NCI-H1436 (cell line): ENCODE results near the gene CD22.

Experiments
- DNase-seq: peaks from one replicate; lab custom pipeline; 2025; lab: John Stamatoyannopoulos, UW

CD22 gene

DNA sequence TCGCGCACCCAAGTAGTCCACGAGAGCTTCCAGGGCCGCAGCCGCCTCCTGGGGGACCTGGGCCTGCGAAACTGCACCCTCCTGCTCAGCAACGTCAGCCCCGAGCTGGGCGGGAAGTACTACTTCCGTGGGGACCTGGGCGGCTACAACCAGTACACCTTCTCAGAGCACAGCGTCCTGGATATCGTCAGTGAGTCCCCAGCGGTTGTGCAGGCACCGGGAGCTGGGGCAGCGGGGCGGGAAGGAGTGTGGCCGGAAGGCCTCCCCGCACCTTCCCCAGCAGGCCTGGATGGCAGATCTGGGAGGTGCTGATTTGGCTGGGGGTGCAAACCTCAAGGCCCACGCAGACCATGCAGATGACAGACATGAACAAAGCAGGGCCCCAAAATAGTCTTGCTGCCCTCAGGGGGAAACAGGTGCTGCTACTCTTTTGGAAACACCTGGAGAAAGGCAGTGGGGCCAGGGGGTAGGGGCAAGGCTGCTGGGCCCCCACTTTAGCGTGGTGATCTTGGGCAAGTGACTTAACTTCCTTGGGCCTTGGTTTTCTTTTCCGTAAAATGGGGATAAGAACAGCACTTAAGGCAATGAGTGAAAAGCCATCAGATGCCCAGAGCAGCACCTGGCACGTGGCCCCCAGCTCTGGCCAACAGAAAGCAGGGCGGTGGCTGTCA, 33.1 kb upstream of the CD22 start:
- DNase-seq: no peak

DNA sequence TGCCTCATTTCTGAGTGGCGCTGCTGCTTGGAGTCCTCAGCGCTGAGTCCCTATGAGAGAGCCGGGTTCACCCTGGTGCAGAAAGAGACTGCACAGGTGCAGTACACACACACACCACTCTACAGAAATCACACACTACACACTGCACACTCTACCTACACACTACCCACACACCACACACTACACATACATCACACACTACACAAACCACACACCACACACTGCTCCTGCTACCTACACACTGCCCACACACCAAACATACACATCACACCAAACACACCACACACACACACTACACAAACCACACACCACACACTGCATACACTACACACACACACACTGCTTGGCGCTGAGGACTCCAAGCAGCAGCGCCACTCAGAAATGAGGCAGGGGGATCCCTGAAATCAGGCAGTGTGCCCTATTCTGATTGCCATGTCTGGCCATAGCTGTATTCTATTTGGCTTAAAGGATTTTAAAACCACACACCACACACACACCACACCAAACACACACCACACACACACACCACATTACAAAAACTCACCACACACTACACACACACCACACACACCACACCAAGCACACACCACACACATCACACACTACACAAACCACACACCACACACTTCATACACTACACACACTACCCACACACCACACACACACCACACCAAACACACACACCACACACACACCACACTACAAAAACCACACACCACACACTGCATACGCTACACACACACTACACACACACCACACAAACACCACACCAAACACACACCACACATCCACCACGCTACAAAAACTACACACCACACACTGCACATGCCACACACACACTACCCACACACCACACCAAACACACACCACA, 32.1 kb upstream of the CD22 start:
- no peak for DNase-seq

DNA sequence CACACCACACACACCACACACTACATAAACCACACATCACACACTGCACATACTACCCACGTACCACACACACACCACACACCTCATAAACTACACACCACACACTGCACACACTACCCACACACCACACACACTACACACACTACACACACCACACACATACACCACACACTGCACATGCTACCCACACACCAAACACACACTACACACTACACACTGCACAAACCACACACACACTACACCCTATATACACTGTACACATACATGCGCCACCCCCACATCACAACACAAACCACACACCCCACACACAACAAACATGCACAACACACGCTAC, 31.5 kb upstream of the CD22 start:
- DNase-seq: no peak

DNA sequence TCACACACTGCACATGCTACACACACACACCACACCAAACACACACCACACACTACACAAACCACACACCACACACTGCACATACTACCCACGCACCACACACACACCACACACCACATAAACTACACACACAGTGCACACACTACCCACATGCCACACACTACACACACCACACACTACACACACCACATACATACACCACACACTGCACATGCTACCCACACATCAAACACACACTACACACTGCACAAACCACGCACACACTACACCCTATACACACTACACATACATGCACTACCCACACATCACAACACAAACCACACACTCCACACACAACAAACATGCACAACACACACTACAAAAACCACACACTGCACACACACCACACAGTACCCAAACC, 31.1 kb upstream of the CD22 start:
- no peak for DNase-seq

DNA sequence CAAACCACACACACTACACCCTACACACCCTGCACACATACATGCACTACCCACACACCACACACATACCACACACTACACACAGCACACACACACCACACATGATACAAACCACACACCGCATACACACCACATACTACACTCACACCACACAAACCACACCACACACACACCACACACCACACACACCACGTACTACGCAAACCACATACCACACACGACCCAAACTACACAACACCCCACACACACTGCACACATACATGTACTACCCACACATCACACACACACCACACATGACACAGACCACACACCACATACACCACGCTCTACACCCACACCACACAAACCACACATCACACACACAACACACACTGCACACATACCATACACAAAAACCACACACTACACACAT, 30.4 kb upstream of the CD22 start:
- no peak for DNase-seq

DNA sequence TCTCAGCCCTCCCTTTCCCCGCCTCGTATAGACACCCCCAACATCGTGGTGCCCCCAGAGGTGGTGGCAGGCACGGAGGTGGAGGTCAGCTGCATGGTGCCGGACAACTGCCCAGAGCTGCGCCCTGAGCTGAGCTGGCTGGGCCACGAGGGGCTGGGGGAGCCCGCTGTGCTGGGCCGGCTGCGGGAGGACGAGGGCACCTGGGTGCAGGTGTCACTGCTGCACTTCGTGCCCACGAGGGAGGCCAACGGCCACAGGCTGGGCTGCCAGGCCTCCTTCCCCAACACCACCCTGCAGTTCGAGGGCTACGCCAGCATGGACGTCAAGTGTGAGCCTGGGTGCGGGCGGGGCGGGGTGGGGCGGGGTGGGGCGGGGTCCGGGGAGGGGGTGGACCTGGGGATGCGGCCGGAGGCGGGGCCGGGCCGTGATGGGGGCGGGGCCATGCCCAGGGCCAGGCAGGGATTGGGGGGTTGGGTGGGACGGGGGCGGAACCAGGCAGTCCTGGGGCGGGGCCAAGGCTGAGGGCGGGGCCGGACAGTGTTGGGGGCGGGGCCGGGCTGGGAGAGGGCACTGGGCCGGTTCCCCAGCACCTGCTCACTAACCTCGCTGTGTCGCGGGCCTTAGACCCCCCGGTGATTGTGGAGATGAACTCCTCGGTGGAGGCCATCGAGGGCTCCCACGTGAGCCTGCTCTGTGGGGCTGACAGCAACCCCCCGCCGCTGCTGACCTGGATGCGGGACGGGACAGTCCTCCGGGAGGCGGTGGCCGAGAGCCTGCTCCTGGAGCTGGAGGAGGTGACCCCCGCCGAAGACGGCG, 29.3 kb upstream of the CD22 start:
- DNase-seq: no peak

DNA sequence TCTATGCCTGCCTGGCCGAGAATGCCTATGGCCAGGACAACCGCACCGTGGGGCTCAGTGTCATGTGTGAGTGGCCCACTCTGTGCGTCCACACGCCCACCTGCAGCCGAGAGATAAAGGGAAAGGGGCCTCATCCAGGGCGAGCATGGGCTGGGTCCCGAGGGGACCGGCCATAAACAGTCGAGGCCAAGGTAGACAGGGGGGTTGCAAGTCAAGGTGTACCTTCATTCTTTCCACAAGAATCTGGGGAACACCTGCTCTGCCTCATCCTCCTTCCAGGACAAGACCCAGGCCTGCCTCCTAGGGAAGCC, 28.7 kb upstream of the CD22 start:
- DNase-seq: no peak

DNA sequence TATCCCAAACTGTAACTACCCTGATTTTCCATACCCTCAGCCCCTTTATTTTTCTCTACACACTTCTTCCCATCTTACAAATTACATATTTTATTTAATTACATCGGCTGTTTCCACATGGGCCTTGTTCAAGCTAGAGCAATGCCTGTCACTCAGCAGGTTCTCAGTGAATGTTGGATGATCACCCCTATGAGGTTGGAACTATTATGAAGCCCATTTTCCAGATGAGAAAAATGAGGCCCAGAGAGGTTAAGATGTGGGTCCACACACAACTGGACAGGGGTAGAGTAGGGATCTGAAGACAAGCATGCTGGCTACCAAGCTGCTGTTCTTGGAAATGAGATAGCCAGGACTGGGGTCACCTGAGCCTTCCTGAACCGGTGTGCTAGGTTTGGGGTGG, 27.0 kb upstream of the CD22 start:
- DNase-seq: no peak

DNA sequence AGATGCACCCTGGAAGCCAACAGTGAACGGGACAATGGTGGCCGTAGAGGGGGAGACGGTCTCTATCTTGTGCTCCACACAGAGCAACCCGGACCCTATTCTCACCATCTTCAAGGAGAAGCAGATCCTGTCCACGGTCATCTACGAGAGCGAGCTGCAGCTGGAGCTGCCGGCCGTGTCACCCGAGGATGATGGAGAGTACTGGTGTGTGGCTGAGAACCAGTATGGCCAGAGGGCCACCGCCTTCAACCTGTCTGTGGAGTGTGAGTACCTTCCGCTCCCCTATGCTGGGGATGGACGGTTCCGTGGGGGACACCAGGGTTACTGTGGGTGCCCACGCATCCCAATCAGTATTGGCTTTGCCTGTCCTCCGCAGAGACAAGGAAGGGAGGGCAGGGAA, 26.5 kb upstream of the CD22 start:
- no peak for DNase-seq

DNA sequence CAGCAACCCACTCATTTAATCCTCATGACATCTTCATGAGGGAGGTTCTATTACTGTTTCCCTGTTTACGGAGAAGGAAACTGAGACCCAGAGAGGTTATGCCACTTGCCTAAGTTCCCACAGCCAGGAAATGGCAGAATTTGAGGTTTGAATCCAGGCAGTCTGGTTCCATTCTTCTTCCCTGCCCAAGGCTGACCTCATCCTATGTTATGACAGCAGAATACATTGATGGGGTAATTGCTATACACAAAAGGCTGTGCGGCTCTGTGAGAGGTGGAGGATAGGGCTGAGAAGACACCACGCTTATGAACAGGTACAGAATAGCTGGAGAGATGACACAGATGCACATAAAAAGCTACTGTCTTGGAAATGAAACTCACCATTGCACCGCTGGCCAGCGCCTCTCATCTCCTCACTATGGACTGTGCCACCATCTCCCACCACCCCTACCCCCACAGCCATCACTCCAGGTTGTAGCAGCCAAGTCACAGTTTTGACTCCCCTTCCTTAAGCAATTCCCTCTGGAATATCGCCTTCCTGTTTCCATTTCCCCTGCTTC, 25.6 kb upstream of the CD22 start:
- DNase-seq: no peak

DNA sequence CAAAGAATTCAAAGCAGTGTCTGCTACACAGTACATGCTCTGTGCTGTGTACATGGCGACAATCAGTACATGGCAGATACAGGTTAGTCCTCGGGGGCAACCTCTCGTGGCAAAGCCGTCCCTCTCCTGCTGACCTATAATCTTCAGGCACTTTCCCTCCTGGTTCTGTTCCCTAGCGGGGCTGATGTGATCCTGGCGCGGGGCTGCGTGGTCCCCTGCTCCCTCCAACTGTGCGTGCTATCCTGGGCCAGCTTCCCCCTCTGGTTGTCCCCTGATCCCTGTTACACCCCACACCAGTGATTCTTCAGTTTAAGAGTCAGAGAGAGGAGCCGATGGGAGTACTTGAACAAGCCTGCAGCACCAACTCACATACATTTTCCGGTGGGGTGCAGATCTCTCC, 25.0 kb upstream of the CD22 start:
- DNase-seq: no peak

DNA sequence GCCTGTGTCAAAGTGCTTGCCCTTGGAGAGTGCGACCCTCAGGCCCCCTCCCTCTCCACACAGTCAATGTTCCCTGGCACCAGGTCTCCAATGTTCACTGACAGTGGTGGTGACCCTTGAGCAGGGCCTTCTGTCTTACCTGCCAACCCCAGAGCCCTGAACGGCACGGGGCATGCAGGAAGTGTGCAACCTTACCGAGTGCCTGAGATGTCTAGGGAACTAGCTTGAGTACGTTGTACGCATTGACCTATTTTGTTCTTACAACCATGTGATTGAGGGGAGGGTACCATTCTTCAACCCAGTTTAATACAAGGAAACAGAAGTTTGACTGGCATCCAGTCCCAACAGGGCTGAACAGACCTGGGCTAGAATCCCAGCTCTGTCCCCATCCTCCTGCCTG, 23.8 kb upstream of the CD22 start:
- no peak for DNase-seq

DNA sequence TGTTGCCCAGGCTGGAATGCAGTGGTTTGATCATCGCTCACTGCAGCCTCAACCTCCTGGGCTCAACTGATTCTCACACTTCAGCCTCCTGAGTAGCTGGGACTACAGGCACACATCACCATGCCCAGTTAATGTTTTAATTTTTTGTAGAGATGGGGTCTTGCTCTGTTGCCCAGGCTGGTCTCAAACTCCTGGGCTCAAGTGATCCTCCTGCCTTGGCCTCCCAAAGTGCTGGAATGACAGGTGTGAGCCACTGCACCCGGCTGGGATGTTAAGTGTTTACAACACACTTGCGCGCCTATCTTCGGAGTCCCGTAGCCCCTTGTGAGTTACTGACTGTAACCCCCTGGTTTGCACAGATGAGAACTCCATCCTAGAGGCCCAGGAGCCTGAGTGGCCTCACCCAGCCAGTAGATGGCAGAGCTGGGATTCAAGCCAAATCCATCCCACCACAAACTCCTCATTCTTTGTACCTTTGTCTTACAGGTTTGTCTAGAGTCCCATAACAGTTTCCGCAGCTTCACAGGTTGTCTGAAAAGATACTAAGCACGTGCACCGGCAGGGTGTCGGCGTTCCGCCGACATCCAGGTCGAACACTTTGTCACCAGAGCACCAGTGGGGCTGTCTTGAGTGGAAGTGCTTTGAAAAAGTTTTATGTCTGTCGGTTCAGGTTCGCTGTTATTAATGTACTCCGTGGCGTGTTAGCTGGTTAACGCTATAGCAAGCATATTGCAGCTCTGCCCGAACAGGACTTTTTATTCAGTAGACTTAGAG, 22.3 kb upstream of the CD22 start:
- DNase-seq: no peak

DNA sequence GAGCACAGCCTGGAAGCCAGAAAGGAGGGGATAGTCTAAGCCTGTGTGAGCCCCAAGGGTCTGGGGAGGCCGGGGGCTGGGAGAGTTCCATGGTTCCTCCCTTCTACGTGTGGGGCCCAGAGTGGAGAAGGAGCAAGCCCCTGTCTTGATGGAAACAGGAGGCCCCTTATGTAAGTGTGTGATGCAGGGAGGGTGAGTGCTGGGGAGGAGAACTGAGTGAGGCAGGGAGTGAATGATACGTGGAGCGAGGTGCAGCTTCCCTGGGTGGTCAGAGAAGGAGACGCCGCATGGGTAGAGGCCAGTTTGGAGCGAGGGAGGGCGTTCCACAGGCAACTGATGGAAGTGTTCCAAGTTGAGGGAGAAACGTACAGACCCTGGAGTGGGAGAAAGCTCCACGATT, 21.1 kb upstream of the CD22 start:
- DNase-seq: no peak

DNA sequence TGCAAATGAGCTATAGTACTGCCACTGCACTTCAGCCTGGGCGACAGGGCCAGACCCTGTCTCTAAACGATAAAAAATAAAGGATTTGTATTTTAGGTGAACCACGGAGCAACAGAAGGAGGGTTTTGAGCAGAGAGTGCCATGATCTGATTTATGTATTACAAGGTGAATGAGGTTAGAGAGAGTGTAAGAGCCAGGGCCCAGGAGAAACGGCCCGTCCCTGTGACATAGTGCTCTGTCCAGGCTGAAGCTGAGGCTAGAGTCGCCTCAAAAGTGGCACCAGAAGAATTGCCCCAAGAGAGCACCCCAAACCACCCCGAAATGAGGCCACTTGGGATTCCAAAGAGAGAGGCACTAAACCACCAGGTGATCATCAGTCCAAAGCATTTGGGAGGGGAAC, 20.1 kb upstream of the CD22 start:
- no peak for DNase-seq

DNA sequence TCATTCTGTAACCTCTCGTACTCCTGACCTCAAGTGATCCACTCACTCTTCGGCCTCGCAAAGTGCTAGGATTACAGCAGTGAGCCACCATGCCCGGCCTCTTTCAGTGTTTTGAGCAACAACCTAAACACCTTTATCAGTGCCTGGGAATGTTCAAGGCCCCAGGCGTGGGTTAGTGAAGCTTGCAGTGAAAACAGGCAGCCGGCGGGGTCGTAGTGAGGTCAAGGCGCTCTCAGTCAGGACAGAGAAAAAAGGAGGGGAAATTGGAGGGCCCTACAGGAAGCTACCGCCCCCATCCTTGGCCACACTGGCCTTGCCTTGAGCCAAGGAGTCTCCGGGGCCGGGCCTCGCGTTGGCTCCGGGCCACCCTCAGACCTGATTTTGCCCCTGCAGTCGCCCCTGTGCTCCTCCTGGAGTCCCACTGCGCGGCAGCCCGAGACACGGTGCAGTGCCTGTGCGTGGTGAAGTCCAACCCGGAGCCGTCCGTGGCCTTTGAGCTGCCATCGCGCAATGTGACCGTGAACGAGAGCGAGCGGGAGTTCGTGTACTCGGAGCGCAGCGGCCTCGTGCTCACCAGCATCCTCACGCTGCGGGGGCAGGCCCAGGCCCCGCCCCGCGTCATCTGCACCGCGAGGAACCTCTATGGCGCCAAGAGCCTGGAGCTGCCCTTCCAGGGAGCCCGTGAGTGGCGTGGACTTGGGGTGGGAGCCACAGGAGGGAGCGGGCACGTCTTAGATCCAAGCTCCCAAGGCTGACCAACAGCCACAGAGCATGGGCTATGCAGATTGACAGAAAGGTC, 19.3 kb upstream of the CD22 start:
- DNase-seq: no peak

DNA sequence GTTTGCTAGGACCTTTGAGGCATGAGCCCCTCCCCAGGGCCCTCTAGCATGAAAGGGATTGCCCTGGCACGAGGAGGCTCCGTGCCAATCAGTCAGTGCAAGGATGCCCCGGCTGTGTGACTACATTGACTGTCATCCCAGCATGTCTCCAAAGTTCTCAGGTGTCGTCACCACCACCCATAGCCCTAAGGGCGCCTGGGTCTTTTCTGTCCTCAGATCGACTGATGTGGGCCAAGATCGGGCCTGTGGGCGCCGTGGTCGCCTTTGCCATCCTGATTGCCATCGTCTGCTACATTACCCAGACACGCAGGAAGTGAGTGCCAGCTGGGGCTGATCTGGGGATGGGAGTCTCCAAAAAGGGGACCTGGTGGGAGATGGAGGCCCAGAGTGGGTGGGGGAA, 18.7 kb upstream of the CD22 start:
- DNase-seq: no peak

DNA sequence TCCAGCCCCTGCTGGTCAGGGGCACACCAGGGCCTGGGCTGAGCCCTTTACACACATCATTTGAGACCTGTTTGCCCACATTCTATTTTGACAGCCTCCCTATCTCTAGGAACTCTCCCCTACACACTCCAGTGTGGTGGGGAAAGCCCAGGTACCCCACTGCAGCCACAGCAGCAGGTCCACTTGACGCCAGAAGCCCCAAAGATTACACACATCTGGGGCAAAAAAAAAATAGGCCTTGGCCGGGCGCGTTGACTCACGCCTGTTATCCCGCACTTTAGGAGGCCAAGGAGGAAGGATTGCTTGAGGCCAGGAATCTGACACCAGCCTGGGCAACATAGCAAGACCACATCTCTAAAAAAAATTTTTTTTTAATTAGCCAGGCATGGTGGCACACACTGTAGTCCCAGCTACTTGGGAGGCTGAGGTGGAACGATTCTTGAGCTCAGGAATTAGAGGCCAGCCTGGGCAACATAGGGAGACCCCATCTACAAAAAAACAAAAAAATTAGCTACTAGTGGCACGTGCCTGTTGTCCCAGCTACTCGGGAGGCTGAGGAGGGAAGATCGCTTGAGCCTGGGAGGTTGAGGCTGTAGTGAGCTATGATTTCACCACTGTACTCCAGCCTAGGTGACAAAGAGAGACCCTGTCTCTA, 18.0 kb upstream of the CD22 start:
- DNase-seq: no peak

DNA sequence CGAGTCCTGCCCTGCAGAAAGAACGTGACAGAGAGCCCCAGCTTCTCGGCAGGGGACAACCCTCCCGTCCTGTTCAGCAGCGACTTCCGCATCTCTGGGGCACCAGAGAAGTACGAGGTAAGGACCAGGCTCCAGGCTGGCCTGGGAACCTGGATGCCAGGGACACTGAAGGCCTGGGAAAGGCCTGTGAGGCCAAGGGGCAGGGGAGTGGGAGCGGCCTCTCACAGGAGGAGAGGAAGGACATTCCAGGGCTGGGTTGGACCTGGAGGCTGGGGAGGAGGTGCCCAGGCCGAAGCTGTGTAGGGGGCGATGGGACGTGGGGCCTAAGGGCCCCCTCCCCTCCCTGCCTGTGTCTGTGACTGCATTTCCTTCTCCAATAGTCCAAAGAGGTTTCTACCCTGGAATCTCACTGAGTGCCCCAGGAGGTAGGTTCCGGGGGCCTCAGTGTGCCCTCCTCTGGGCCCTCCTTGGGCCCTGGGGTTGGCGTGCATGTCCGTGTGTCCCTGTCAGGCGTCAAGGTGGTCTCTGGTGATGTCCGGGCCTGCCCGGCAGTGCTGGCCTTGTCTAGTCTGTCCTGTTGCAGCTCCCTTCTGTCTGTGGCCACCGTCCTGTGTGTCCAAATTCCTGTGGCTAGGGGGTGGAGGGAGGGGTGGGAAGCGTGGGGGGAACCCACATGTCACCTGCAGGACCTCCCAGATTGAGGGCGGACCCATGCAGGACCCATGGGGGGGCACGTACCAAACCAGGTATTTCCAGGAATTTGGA, 16.9 kb upstream of the CD22 start:
- no peak for DNase-seq

DNA sequence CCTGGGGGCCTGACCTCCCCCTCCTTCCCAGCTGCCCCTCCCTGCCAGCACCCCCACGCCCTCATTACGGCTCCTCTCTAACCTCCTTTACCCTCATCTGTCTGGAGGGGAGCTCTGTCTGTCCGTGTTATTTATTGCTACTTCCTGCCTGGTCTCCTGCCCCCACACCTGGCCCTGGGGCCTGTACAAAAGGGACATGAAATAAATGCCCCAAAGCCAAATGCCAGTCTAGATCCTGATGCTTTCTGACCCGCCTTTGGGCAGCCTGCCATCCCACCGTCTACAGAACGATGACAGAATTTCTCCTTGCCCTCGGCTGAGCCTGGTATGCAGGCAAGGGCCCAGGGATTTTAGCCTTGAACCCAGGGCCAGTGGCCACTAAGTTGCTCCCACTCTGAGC, 15.4 kb upstream of the CD22 start:
- no peak for DNase-seq
